H1 (cell line): ENCODE measurements around the gene MTO1. TPM values are rescaled to one million over a fixed set of nuclear protein-coding genes. Genes with fewer than 3 reads are reported as not detected.

Source experiments
- ASH2L ChIP-seq: fragments of 200-600, 300-600 bp; sonication (generic); IDR thresholded peaks from one replicate; pipeline ENCODE4 v1.7.1; 2017; ENCODE audit warnings: low read length
- ATF2 ChIP-seq: IDR thresholded peaks from 2 replicates; pipeline ENCODE4 v1.6.1; 2012; ENCODE audit warnings: low read length, inconsistent platforms
- BACH1 ChIP-seq: IDR thresholded peaks from 2 replicates; pipeline ENCODE4 v1.6.1; 2012; ENCODE audit warnings: low read length, improper control_type of control experiment
- CBX8 ChIP-seq: fragments of 300-800, 300-1000 bp; sonication (generic); IDR thresholded peaks from 2 replicates; pipeline ENCODE4 v1.7.1; 2016; ENCODE audit warnings: low read depth, low read length, borderline replicate concordance
- EP300 ChIP-seq, 2 experiments: IDR thresholded peaks; 1 replicate in 1 of 2; 2 replicates in 1 of 2; pipeline ENCODE4 v1.6.1; 2011 to 2012; ENCODE audit warnings: low read depth in 2 of 2, low read length in 2 of 2, mild to moderate bottlenecking in 2 of 2, borderline replicate concordance in 1 of 2, inconsistent platforms in 1 of 2, moderate library complexity in 1 of 2
- EZH2 ChIP-seq: fragments of 200-600 bp; sonication (generic); IDR thresholded peaks from 2 replicates; pipeline ENCODE4 v1.7.1; 2012; ENCODE audit warnings: low read depth, mild to moderate bottlenecking, moderate library complexity, low read length, inconsistent platforms; ENCODE audit not compliant: severe bottlenecking
- FOSL1 ChIP-seq: IDR thresholded peaks from 2 replicates; pipeline ENCODE4 v1.6.1; 2011; ENCODE audit warnings: mild to moderate bottlenecking, low read depth, low read length, moderate library complexity; ENCODE audit not compliant: insufficient read depth
- GABPA ChIP-seq: IDR thresholded peaks from 2 replicates; pipeline ENCODE4 v1.6.1; 2011; ENCODE audit warnings: mild to moderate bottlenecking, low read length, moderate library complexity, borderline replicate concordance; ENCODE audit not compliant: insufficient read depth
- GTF2F1 ChIP-seq: IDR thresholded peaks from 2 replicates; pipeline ENCODE4 v1.6.1; 2012; ENCODE audit warnings: low read depth, low read length, improper control_type of control experiment, borderline replicate concordance
- HDAC6 ChIP-seq: IDR thresholded peaks from one replicate; pipeline ENCODE4 v1.7.1; 2012; ENCODE audit warnings: low read depth, mild to moderate bottlenecking, inconsistent platforms, low read length, moderate library complexity
- JUND ChIP-seq: IDR thresholded peaks from 2 replicates; pipeline ENCODE4 v1.6.1; 2011; ENCODE audit warnings: mild to moderate bottlenecking, improper control_type of control experiment, low read length
- KDM5A ChIP-seq: fragments of 200-600 bp; IDR thresholded peaks from 2 replicates; pipeline ENCODE4 v1.7.1; 2012; ENCODE audit warnings: mild to moderate bottlenecking, low read length, inconsistent platforms, mixed read lengths
- MAFK ChIP-seq: IDR thresholded peaks from 2 replicates; pipeline ENCODE4 v1.6.1; 2012; ENCODE audit warnings: low read depth, mild to moderate bottlenecking, improper control_type of control experiment, low read length
- RAD21 ChIP-seq, 2 experiments: IDR thresholded peaks in 1 of 2; conservative IDR thresholded peaks in 1 of 2; 2 replicates each; pipeline ENCODE4 v1.6.1; 2011; ENCODE audit warnings: low read depth in 2 of 2, low read length in 2 of 2, improper control_type of control experiment in 1 of 2, inconsistent platforms in 1 of 2, mild to moderate bottlenecking in 1 of 2, moderate library complexity in 1 of 2
- SIN3A ChIP-seq, 2 experiments: IDR thresholded peaks in 1 of 2; conservative IDR thresholded peaks in 1 of 2; 2 replicates each; pipeline ENCODE4 v1.6.1; 2011 to 2012; ENCODE audit warnings: low read length in 2 of 2, improper control_type of control experiment in 1 of 2, low read depth in 1 of 2, mild to moderate bottlenecking in 1 of 2
- SIRT6 ChIP-seq: IDR thresholded peaks from one replicate; pipeline ENCODE4 v1.7.1; 2012; ENCODE audit warnings: low read length, inconsistent platforms
- SP1 ChIP-seq: IDR thresholded peaks from 2 replicates; pipeline ENCODE4 v1.6.1; 2011; ENCODE audit warnings: low read depth, low read length
- SP4 ChIP-seq: IDR thresholded peaks from 2 replicates; pipeline ENCODE4 v1.6.1; 2012; ENCODE audit warnings: low read length, inconsistent platforms
- SUZ12 ChIP-seq: fragments of 200-600 bp; sonication (generic); IDR thresholded peaks from 2 replicates; pipeline ENCODE4 v1.6.1; 2012; ENCODE audit warnings: mild to moderate bottlenecking, inconsistent platforms, low read length, moderate library complexity, mixed read lengths
- TBP ChIP-seq: IDR thresholded peaks from 2 replicates; pipeline ENCODE4 v1.6.1; 2011; ENCODE audit warnings: low read depth, low read length, improper control_type of control experiment
- TEAD4 ChIP-seq: IDR thresholded peaks from 2 replicates; pipeline ENCODE4 v1.6.1; 2012; ENCODE audit warnings: low read depth, low read length, inconsistent platforms, mixed read lengths
- YY1 ChIP-seq: IDR thresholded peaks from 2 replicates; pipeline ENCODE4 v1.6.1; 2011; ENCODE audit warnings: low read depth, mild to moderate bottlenecking, low read length
- polyA plus RNA-seq, 7 experiments: library from polyadenylated mRNA; depleted of rRNA in 3 of 7; stranded (reverse) in 5 of 7; unstranded in 2 of 7; fragments of >200 nt in 5 of 7; fragments of 200-250 nt in 2 of 7; gene quantifications; 1 replicate in 5 of 7; 2 replicates in 1 of 7; 4 replicates in 1 of 7; pipeline versions ENCODE4 v1.2.1 to v1.2.3, GENCODE V29; 2011 to 2013; ENCODE audit warnings: missing spikeins in 2 of 7, mixed read lengths in 2 of 7
- total RNA-seq: library from RNA; stranded (reverse); fragmentation: NEBNext Ultra II Directional; extraction: Animal tissue kit (Norgen Biotek cat#: 25700); gene quantifications from 2 replicates; pipeline ENCODE4 v1.2.1, GENCODE V29; 2021

The MTO1 gene
- total and polyA plus RNA-seq, 2 of the 8 experiments (the other 6 are each of a cell fraction or from before 2014, with no cell fraction given), result 20.9 to 31.6 TPM

- TF ChIP-seq ATF2 (peak; percentile 91; the same call in 1 of the 2 replicates), BACH1 (peak; percentile 94), JUND (no peak; the same call in 1 of the 2 replicates), MAFK (peak; percentile 15; the same call in 1 of the 2 replicates), TEAD4 (peak; percentile 78; the same call in 1 of the 2 replicates), GABPA (no peak), EP300 (IDR thresholded peaks at IDR 0.05; ENCODE audit: borderline replicate concordance in 1 of 2, low read depth in 2 of 2, low read length in 2 of 2) (0 out of 3 replicates have a peak, but pooled peaks of 1 of the 2 experiments have one; percentile 84), SIRT6 (peak; percentile 94), GTF2F1 (peak; percentile 99), EZH2 (no peak), SUZ12 (peak; percentile 30; the same call in 1 of the 2 replicates), SP4 (peak; percentile 90), SP1 (peak; percentile 94), RAD21 (IDR thresholded peaks at IDR 0.05 in 1 of 2, conservative IDR thresholded peaks at IDR 0.05 in 1 of 2; ENCODE audit: low read depth in 2 of 2, low read length in 2 of 2) (peak; percentile 40 to 43; a peak in 3 of 4 replicates), HDAC6 (no peak), ASH2L (no peak), YY1 (peak; percentile 59; the same call in 1 of the 2 replicates), KDM5A (no peak), FOSL1 (0 out of 2 replicates have a peak, but pooled peaks have one; percentile 27), SIN3A (conservative IDR thresholded peaks at IDR 0.05 in 1 of 2, IDR thresholded peaks at IDR 0.05 in 1 of 2; ENCODE audit: low read depth in 1 of 2, low read length in 2 of 2) (peak in 1 of 2 experiments; percentile 86), TBP (peak; percentile 99), CBX8 (no peak)
These were observed 59.3 kb downstream of the MTO1 start, which contains the start of gene EEF1A1 (continued) for GRCh38 chr6:73520688-73521350.
